ENCODE measurements around the gene SH3TC1.

GRCh38 chr4:8219236-8219635 is 20.1 kb downstream of the SH3TC1 start:
- TF ChIP-seq POLR2AphosphoS5 (IDR thresholded peaks at IDR 0.05) (no peak), CTCF (IDR thresholded peaks at IDR 0.05) (no peak), EP300 (IDR thresholded peaks at IDR 0.05) (no peak)
